Panc1 (cell line): ENCODE results near the gene HSD17B2. TPM values are rescaled to one million over a fixed set of nuclear protein-coding genes. Genes with fewer than 3 reads are reported as not detected.

ENCODE experiments used
- ATAC-seq: fragments of 200-7000 bp; cut with Tn5 transposase; 2 replicates; pipeline ENCODE4 v1.9.1; 2020; ENCODE audit warnings: mild to moderate bottlenecking, moderate library complexity
- BruUV-seq: library from RNA; stranded (reverse); fragments of 400-500 nt; replicated peaks from 2 replicates; lab custom pipeline; 2021; lab: Mats Ljungman, UMichigan
- CTCF ChIA-PET: fragments of 300-600 bp; sonication (Branson Sonifier 250); formaldehyde crosslinking; loops from one replicate; lab custom pipeline; 2022; ENCODE audit warnings: antibody characterized with exemption; lab: Charles Lee
- POLR2A ChIA-PET: fragments of 300-600 bp; sonication (Branson Sonifier 250); formaldehyde crosslinking; loops from one replicate; lab custom pipeline; 2022; ENCODE audit warnings: antibody characterized with exemption; lab: Charles Lee
- DNase-seq: peaks from one replicate; pipeline ENCODE4 v3.0.0-alpha.2; 2010; ENCODE audit warnings: low read depth, low spot score
- H3K27ac ChIP-seq: 2 replicates; pipeline ENCODE4 v1.5.1; 2011; ENCODE audit warnings: mild to moderate bottlenecking, low read length, inconsistent platforms
- H3K27me3 ChIP-seq: fragments of 200-500 bp; sonication (Bioruptor generic); 2 replicates; pipeline ENCODE4 v1.6.0; 2014; ENCODE audit warnings: low read length, inconsistent platforms; ENCODE audit not compliant: control insufficient read depth, insufficient read depth
- H3K36me3 ChIP-seq: fragments of 200-500 bp; sonication (Bioruptor generic); 2 replicates; pipeline ENCODE4 v1.5.1; 2014; ENCODE audit warnings: inconsistent platforms, mild to moderate bottlenecking, low read length, moderate library complexity; ENCODE audit not compliant: control insufficient read depth, insufficient read depth
- H3K4me1 ChIP-seq: 2 replicates; pipeline ENCODE4 v1.5.1; 2011; ENCODE audit warnings: inconsistent platforms, mild to moderate bottlenecking, low read length, moderate library complexity; ENCODE audit not compliant: control insufficient read depth, insufficient read depth
- H3K4me3 ChIP-seq, 2 experiments: 2 replicates each; pipeline ENCODE4 v1.5.1; 2011 to 2012; ENCODE audit warnings: low read depth in 2 of 2, low read length in 2 of 2, mild to moderate bottlenecking in 2 of 2, inconsistent platforms in 1 of 2, moderate library complexity in 1 of 2
- H3K9me3 ChIP-seq: fragments of 200-500 bp; sonication (Bioruptor generic); 2 replicates; pipeline ENCODE4 v1.5.1; 2014; ENCODE audit warnings: low read depth, mild to moderate bottlenecking, inconsistent platforms, low read length, moderate library complexity; ENCODE audit not compliant: control insufficient read depth, insufficient read depth
- CTCF ChIP-seq: fragments of 450-650 bp; IDR thresholded peaks from 2 replicates; pipeline ENCODE4 v1.5.1; 2017; ENCODE audit warnings: mild to moderate bottlenecking
- POLR2AphosphoS5 ChIP-seq: IDR thresholded peaks from 2 replicates; pipeline ENCODE4 v1.6.1; 2012; ENCODE audit warnings: mild to moderate bottlenecking, low read depth, low read length, moderate library complexity
- REST ChIP-seq, 2 experiments: IDR thresholded peaks; 2 replicates each; pipeline ENCODE4 v1.6.1; 2011 to 2012; ENCODE audit warnings: low read depth in 2 of 2, control low read depth in 1 of 2, low read length in 1 of 2, mild to moderate bottlenecking in 1 of 2, moderate library complexity in 1 of 2; ENCODE audit not compliant: insufficient read depth in 1 of 2
- SIN3A ChIP-seq: IDR thresholded peaks from 2 replicates; pipeline ENCODE4 v1.6.1; 2012; ENCODE audit warnings: low read depth, mild to moderate bottlenecking, low read length, moderate library complexity, borderline replicate concordance; ENCODE audit not compliant: insufficient read depth
- TCF7L2 ChIP-seq: IDR thresholded peaks from 2 replicates; pipeline ENCODE4 v1.6.1; 2011; ENCODE audit warnings: mild to moderate bottlenecking, low read depth, low read length, inconsistent platforms
- in situ Hi-C: cut with HindIII; loops from 2 replicates; pipeline ENCODE4 v1.10.0; 2016; ENCODE audit warnings: low sequenced_read_pairs, low pct_unique_long_range_greater_than_20kb
- intact Hi-C: fragments of 100-400 bp; cut with micrococcal nuclease; formaldehyde crosslinking; loops from one replicate; pipeline ENCODE4 v1.10.0; 2022; ENCODE audit not compliant: unreplicated experiment
- total RNA-seq: library from RNA; stranded (reverse); gene quantifications from one replicate; pipeline ENCODE4 v1.2.1, GENCODE V29; 2021; ENCODE audit not compliant: unreplicated experiment

Gene HSD17B2
- total RNA-seq, 1 experiment from 2014 or later: 0.41 TPM

GRCh38 chr16:82147546-82147945 is 112.5 kb downstream of the HSD17B2 start:
- TF ChIP-seq REST (IDR thresholded peaks at IDR 0.05; ENCODE audit: insufficient read depth in 1 of 2, low read depth in 2 of 2, low read length in 1 of 2) (no peak), TCF7L2 (no peak), CTCF (no peak), SIN3A (no peak), POLR2AphosphoS5 (no peak)
- Histone ChIP-seq H3K27me3 (no peaks in the 10 kb centered on the region), H3K27ac (peak overlapping the region; percentile 9; the same call in 1 of the 2 replicates), H3K36me3 (peaks cover 8% of the 10 kb centered on the region), H3K4me1 (peaks cover 11% of the 10 kb centered on the region), H3K9me3 (no peaks in the 10 kb centered on the region), H3K4me3 (no peak overlapping the region)
- BruUV-seq: no TSS peak
- POLR2A ChIA-PET: no interaction called here
- DNase-seq: no peak
- no peak for ATAC-seq
- in situ Hi-C loops: no loop called here
- CTCF ChIA-PET: no interaction called here
- intact Hi-C loops: no loop called here

Other genes with a start within 250 kb of the HSD17B2 start
- 0.33 TPM for gene SDR42E1, start 23.8 kb upstream of the HSD17B2 start, total RNA-seq
- gene MPHOSPH6, start 135.0 kb downstream of the HSD17B2 start, total RNA-seq: 36.7 TPM